NCI-H1436 (cell line): Measurements from ENCODE around the gene PAPSS2.
"Not testable (repeated sequence)": the region's sequence is repeated elsewhere in the genome, so short reads cannot be mapped to it uniquely, and the experiment has no call there.

Experiments used
- DNase-seq: peaks from one replicate; lab custom pipeline; 2025; lab: John Stamatoyannopoulos, UW

The PAPSS2 gene

GRCh38 chr10:87705339-87705738, 45.7 kb downstream of the PAPSS2 start:
- no peak for DNase-seq

DNA sequence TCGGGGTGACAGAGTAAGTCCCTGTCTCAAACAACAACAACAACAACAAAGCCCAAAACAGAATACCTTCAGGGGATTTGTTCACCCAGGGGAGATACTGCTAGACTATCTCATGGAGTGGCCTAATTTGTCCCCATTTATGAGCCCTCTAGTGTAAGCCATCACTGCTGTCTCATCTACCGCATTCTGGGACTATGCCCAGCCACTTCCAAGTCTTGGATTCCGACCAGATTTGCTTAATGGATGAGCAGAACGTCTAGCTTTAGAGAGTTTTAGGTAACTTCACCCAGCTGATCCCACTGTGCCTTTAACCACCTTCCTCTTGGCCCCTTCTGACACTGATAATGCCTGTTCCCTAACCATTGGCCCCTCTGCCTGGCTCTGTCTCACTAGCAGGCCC, 47.1 kb downstream of the PAPSS2 start:
- no peak for DNase-seq

GRCh38 chr10:87707254-87707653, 47.6 kb downstream of the PAPSS2 start:
- DNase-seq: no peak

DNA sequence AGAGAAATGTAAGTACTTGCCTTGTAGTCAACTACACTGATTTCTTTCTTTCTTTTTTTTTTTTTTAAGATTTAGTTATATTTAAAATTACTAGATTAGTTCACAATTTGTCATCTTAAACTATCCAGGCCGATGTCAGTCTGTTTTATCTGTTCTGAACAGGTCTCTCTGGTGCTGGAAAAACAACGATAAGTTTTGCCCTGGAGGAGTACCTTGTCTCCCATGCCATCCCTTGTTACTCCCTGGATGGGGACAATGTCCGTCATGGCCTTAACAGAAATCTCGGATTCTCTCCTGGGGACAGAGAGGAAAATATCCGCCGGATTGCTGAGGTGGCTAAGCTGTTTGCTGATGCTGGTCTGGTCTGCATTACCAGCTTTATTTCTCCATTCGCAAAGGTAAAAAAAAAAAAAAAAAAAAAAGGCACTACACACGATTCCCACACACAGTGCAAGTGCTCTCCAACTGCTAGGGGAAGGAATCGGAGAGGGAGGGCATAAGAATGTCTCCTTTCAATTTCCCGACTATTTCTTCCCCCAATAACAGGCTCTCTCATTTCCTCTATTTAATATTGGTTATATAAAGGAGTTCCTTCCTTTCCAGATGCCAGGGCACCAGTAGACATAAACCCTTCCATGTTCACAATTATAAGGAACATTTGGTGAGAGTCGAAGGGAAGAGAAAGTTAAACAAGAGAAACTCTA, 53.4 kb downstream of the PAPSS2 start:
- DNase-seq: no peak

DNA sequence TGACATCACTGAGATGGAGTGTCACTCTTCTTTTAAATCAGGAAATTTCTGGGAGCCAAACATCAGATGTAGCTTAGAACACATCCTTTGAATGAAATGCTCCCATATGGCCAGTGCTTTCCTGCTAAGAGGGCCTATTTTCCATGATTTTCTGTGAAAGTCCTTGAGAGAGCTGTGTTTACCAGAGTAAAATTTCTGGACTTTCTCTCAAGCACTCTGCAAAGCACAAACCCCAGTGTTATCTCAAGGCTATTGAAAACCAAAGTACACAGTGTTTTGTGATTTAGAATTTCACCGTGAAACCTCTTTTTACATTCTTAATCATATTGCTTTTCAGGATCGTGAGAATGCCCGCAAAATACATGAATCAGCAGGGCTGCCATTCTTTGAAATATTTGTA, 54.0 kb downstream of the PAPSS2 start:
- DNase-seq: no peak

GRCh38 chr10:87715552-87716347, 56.1 kb downstream of the PAPSS2 start:
- DNase-seq: no peak

DNA sequence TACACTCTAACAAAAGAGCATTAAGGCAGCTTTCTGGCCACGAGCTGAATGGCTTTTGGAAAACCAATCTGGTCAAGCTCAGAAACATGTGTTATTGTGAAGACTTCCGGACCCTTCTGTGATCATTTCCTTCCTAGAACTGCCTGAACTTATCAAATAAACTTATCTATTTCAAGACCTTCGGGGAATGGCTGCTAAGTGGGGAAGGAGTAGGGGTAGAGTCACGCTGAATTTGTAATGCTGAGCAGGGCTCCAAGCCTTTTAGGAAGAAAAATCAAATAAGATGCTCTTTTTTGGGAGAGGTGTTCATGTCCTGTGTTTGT, 56.6 kb downstream of the PAPSS2 start:
- DNase-seq: no peak

- no peak for DNase-seq
These were observed 61.0 kb downstream of the PAPSS2 start for GRCh38 chr10:87720665-87721064.

- no peak for DNase-seq
These were observed 62.1 kb downstream of the PAPSS2 start for GRCh38 chr10:87721781-87722180.

- no peak for DNase-seq
These were observed 63.0 kb downstream of the PAPSS2 start for GRCh38 chr10:87722716-87723115.

- DNase-seq: no peak
These were observed 63.8 kb downstream of the PAPSS2 start for GRCh38 chr10:87723500-87723899.

GRCh38 chr10:87724789-87725188, 65.1 kb downstream of the PAPSS2 start:
- no peak for DNase-seq

- DNase-seq: no peak
These were observed 70.3 kb downstream of the PAPSS2 start for GRCh38 chr10:87729940-87730339.

DNA sequence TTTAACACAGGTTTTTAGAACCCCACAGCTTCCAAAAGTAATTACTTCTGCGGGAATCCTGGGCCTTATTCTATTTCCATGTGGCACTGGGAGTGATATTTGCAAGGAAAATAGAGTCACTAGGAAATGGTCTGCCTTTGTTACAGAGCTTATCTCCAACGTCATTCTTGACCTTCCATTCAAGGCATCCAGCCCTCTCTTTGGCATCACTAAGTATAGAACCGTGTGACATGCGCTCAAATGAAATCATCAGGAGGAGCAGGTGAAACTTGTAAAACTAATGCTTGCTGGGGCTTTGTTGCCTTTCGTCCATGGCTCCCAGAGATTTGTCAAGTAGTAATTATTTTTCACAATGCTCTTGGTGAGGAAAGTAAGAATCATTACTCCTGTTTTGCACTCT, 73.4 kb downstream of the PAPSS2 start:
- DNase-seq: no peak

GRCh38 chr10:87734987-87735827, 75.5 kb downstream of the PAPSS2 start:
- peak; percentile 7 for DNase-seq

DNA sequence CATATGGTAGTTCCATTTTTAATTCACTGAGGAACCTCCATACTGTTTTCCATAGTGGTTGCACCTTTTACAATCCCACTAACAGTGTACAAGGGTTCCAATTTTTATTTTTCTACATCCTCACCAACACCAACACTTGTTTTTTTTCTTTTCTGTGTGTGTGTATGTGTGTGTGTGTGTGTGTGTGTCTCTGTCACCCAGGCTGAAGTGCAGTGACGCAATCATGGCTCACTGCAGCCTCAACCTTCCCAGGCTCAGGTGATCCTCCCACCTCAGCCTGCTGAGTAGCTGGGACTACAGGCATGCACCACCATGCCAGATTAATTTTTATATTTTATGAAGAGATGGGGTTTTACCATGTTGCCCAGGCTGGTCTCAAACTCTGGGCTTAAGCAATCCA, 78.6 kb downstream of the PAPSS2 start:
- not testable (repeated sequence) for DNase-seq

DNA sequence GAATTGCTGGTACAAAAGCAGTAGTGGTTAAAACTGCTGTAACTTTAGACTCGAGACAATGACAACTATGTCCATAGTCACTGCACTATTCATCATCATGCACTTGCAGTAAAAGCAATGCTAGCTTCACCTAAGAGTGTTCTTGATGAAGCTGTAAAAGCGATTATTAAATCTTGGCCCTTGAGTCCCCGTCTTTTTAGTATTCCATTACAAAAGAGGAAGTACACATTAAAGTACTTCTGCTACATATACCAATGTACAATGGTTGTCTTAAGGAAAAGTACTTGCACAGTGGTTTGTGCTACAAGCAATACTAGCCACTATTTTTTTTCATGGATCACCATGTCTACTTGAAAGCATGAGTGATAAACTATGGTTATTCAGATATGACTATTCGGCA, 80.0 kb downstream of the PAPSS2 start:
- DNase-seq: no peak

DNA sequence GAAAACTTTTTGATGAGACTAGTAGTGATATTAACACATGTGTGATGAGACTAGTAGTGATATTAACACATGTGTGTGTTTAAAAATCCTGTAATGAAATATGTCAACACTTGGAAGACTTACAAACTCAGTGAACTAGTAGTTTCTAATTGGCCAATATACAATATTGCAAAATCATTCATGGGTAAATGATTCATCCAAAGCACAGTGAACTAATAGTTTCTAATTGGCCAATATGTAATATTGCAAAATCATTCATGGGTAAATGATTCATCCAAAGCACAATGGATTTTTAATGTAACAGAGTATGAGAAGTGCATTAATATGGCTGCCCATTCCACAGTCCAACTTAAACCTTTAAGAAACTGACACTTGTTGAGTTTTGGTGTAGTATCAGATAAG, 80.6 kb downstream of the PAPSS2 start:
- no peak for DNase-seq

GRCh38 chr10:87742992-87743610, 83.4 kb downstream of the PAPSS2 start:
- DNase-seq: not testable (repeated sequence)

- DNase-seq: no peak
These were observed 84.9 kb downstream of the PAPSS2 start for GRCh38 chr10:87744606-87745005.

GRCh38 chr10:87746911-87747310, 87.2 kb downstream of the PAPSS2 start:
- DNase-seq: no peak

GRCh38 chr10:87748244-87748643, 88.6 kb downstream of the PAPSS2 start:
- not testable (repeated sequence) for DNase-seq
